Karpas-422 (cell line): Measurements from ENCODE around the gene RNF41. TPM values are rescaled to one million over a fixed set of nuclear protein-coding genes. Genes with fewer than 3 reads are reported as not detected.
A peak's percentile ranks its signal among the peaks of the same experiment; 100 is the strongest.
"Not testable (repeated sequence)": the region's sequence is repeated elsewhere in the genome, so short reads cannot be mapped to it uniquely, and the experiment has no call there.

Experiments
- DNase-seq: peaks from one replicate; pipeline ENCODE4 v3.0.0-alpha.2; 2015
- H2AFZ ChIP-seq: fragments of 200-600 bp; sonication (generic); 2 replicates; pipeline ENCODE4 v1.6.1; 2014; ENCODE audit warnings: antibody characterized with exemption, low read length, mixed read lengths
- H3K27ac ChIP-seq: fragments of 200-600 bp; sonication (generic); 2 replicates; pipeline ENCODE4 v1.5.1; 2014; ENCODE audit warnings: mild to moderate bottlenecking, low read length, moderate library complexity
- H3K27me3 ChIP-seq: fragments of 200-600 bp; sonication (generic); 2 replicates; pipeline ENCODE4 v1.6.1; 2014; ENCODE audit warnings: low read length, mixed read lengths
- H3K36me3 ChIP-seq: fragments of 200-600 bp; sonication (generic); 2 replicates; pipeline ENCODE4 v1.6.1; 2014; ENCODE audit warnings: low read length, mixed read lengths; ENCODE audit not compliant: insufficient read depth
- H3K4me1 ChIP-seq: fragments of 200-600 bp; sonication (generic); 2 replicates; pipeline ENCODE4 v1.6.1; 2014; ENCODE audit warnings: mild to moderate bottlenecking, low read length, mixed read lengths
- H3K4me2 ChIP-seq: fragments of 200-600 bp; sonication (generic); 2 replicates; pipeline ENCODE4 v1.6.1; 2014; ENCODE audit warnings: low read length, low read depth, mild to moderate bottlenecking; ENCODE audit not compliant: poor library complexity, severe bottlenecking
- H3K4me3 ChIP-seq: fragments of 200-600 bp; sonication (generic); 2 replicates; pipeline ENCODE4 v1.5.1; 2014; ENCODE audit warnings: mild to moderate bottlenecking, antibody characterized with exemption, low read length, mixed read lengths
- H3K79me2 ChIP-seq: fragments of 200-600 bp; sonication (generic); 2 replicates; pipeline ENCODE4 v1.6.1; 2014; ENCODE audit warnings: mild to moderate bottlenecking, low read length, mixed read lengths
- H3K9ac ChIP-seq: fragments of 200-600 bp; sonication (generic); 2 replicates; pipeline ENCODE4 v1.6.0; 2014; ENCODE audit warnings: low read length
- H3K9me2 ChIP-seq: fragments of 200-600 bp; sonication (generic), shearing (Covaris generic); replicated peaks from 2 replicates; pipeline ENCODE4 v1.6.0; 2014; ENCODE audit warnings: mild to moderate bottlenecking, low read length, moderate library complexity; ENCODE audit not compliant: insufficient read depth
- H3K9me3 ChIP-seq: fragments of 300-700, 200-600 bp; sonication (generic); 2 replicates; pipeline ENCODE4 v1.6.1; 2014; ENCODE audit warnings: low read length, mixed read lengths
- H4K20me1 ChIP-seq: fragments of 200-600 bp; sonication (generic); 2 replicates; pipeline ENCODE4 v1.6.1; 2014; ENCODE audit warnings: mild to moderate bottlenecking, antibody characterized with exemption, low read length, low read depth; ENCODE audit not compliant: insufficient read depth
- total RNA-seq: library from RNA; depleted of rRNA; stranded (reverse); fragments of >200 nt; shearing (Covaris generic); gene quantifications from 2 replicates; pipeline ENCODE4 v1.2.3, GENCODE V29; 2014; ENCODE audit warnings: low replicate concordance

The RNF41 gene
- total RNA-seq, 1 experiment from 2014 or later, result 52.0 TPM

GRCh38 chr12:56198836-56199235 lies 22.9 kb downstream of the RNF41 start:
- H3K27me3 ChIP-seq, result no peaks in the 10 kb centered on the region

DNA sequence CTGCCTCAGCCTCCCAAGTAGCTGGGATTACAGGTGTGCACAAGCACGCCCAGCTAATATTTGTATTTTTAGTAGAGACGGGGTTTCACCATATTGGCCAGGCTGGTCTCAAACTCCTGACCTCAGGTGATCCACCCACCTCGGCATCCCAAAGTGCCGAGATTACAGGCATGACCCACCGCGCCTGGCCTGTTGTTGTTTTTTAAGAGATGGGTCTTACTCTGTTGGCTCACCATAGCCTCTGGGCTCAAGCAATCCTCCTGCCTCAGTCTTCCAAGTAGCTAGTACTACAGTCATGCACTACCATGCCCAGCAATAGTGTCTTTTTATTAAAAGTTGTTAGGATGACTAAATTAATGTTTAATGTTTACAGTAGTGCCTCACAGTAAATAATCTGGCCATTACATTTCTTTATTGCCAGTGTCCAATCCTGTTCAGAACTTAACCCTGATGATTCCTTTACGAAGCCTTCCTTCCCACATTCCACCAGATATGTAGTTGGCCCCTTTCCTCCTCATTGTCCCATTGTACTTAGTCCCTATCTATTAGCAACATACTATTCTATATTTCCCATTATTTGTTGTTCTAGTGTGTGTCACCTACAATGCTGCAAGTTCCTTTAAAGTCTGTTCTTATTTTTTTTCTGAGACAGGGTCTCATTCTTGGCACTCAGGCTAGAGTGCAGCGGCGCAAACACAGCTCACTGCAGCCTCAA lies 23.6 kb downstream of the RNF41 start:
- H3K4me3 ChIP-seq, result no peak overlapping the region
- no peaks in the 10 kb centered on the region for H3K9me2 ChIP-seq
- no peak for DNase-seq
- no peak overlapping the region for H3K9ac ChIP-seq
- no peaks in the 10 kb centered on the region for H3K36me3 ChIP-seq
- no peak overlapping the region for H3K4me2 ChIP-seq
- H2AFZ ChIP-seq, result no peak overlapping the region
- H3K27me3 ChIP-seq, result no peaks in the 10 kb centered on the region
- no peaks in the 10 kb centered on the region for H4K20me1 ChIP-seq
- peaks cover 9% of the 10 kb centered on the region for H3K4me1 ChIP-seq
- H3K9me3 ChIP-seq, result no peaks in the 10 kb centered on the region
- H3K79me2 ChIP-seq, result no peaks in the 10 kb centered on the region
- no peak overlapping the region for H3K27ac ChIP-seq

More at GRCh38 chr12:56198836-56199235, 22.9 kb downstream of the RNF41 start:
- Histone ChIP-seq H3K4me3 (no peak overlapping the region), H3K79me2 (no peaks in the 10 kb centered on the region), H3K36me3 (no peaks in the 10 kb centered on the region), H3K9ac (no peak overlapping the region), H3K27ac (no peak overlapping the region), H3K9me3 (no peaks in the 10 kb centered on the region), H3K4me2 (no peak overlapping the region), H4K20me1 (no peaks in the 10 kb centered on the region), H3K4me1 (peaks cover 5% of the 10 kb centered on the region), H3K9me2 (no peaks in the 10 kb centered on the region), H2AFZ (no peak overlapping the region)
- DNase-seq, result no peak

GRCh38 chr12:56196818-56197550 lies 24.7 kb downstream of the RNF41 start:
- not testable (repeated sequence) for H3K4me3 ChIP-seq, DNase-seq, H3K9ac ChIP-seq, H2AFZ ChIP-seq, H3K36me3 ChIP-seq, H3K4me2 ChIP-seq, H4K20me1 ChIP-seq, H3K27me3 ChIP-seq, H3K27ac ChIP-seq, H3K79me2 ChIP-seq, H3K9me3 ChIP-seq, H3K9me2 ChIP-seq
- peaks cover 16% of the 10 kb centered on the region for H3K4me1 ChIP-seq

- H3K4me2 ChIP-seq, result peak overlapping the region; percentile 10
Measured at GRCh38 chr12:56193025-56193578, 28.6 kb downstream of the RNF41 start.

DNA sequence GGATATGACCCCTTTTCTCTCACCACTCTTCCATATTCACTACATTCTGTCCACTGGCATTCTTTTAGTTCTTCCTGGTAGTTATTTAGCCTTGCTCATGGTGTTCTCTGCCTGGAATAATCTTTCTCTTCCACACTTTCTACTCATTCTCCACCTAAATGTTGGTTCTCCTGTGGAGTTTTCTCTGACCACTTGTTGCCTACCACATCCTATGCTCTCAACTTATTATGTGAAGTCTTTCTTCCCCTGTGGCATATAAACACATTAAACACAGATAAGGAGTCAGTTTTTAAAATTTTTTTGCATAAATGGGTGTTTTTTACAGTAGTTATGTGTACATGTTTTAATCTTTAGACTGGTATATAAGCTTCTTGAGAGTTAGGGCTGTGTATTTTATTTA lies 29.1 kb downstream of the RNF41 start:
- H4K20me1 ChIP-seq, result no peaks in the 10 kb centered on the region
- no peaks in the 10 kb centered on the region for H3K9me3 ChIP-seq
- no peaks in the 10 kb centered on the region for H3K9me2 ChIP-seq
- H3K4me3 ChIP-seq, result no peak overlapping the region
- peaks cover 23% of the 10 kb centered on the region for H3K79me2 ChIP-seq
- peak overlapping the region; percentile 10 for H3K4me2 ChIP-seq
- H3K4me1 ChIP-seq, result peaks cover 37% of the 10 kb centered on the region
- 0 out of 2 replicates have a peak overlapping the region, but pooled peaks have one; percentile 15 for H3K9ac ChIP-seq
- DNase-seq, result no peak
- peak overlapping the region; percentile 52 for H3K27ac ChIP-seq
- no peaks in the 10 kb centered on the region for H3K27me3 ChIP-seq
- H3K36me3 ChIP-seq, result no peaks in the 10 kb centered on the region; the same call in 1 of the 2 replicates
- peak overlapping the region; percentile 82 for H2AFZ ChIP-seq

More at GRCh38 chr12:56193025-56193578, 28.6 kb downstream of the RNF41 start:
- H4K20me1 ChIP-seq, result no peaks in the 10 kb centered on the region
- no peaks in the 10 kb centered on the region for H3K9me3 ChIP-seq
- peak; percentile 96 for DNase-seq
- no peak overlapping the region for H3K9ac ChIP-seq
- peak overlapping the region; percentile 82 for H2AFZ ChIP-seq
- H3K79me2 ChIP-seq, result peaks cover 18% of the 10 kb centered on the region
- no peak overlapping the region for H3K4me3 ChIP-seq
- H3K9me2 ChIP-seq, result no peaks in the 10 kb centered on the region
- H3K27me3 ChIP-seq, result no peaks in the 10 kb centered on the region
- H3K4me1 ChIP-seq, result peaks cover 32% of the 10 kb centered on the region
- peak overlapping the region; percentile 52; the same call in 1 of the 2 replicates for H3K27ac ChIP-seq
- no peaks in the 10 kb centered on the region for H3K36me3 ChIP-seq

- Histone ChIP-seq H3K9ac (peak overlapping the region; percentile 80), H3K79me2 (peaks cover 40% of the 10 kb centered on the region), H3K9me3 (no peaks in the 10 kb centered on the region), H3K4me1 (peaks cover 43% of the 10 kb centered on the region), H3K36me3 (peaks cover 15% of the 10 kb centered on the region), H3K4me2 (peak overlapping the region; percentile 90), H3K4me3 (peak overlapping the region; percentile 75), H2AFZ (peak overlapping the region; percentile 89; the same call in 1 of the 2 replicates), H4K20me1 (no peaks in the 10 kb centered on the region), H3K9me2 (no peaks in the 10 kb centered on the region), H3K27ac (peak overlapping the region; percentile 66), H3K27me3 (no peaks in the 10 kb centered on the region)
- DNase-seq, result no peak
Measured at GRCh38 chr12:56190695-56191155, 31.0 kb downstream of the RNF41 start.

GRCh38 chr12:56189918-56190694 lies 31.6 kb downstream of the RNF41 start:
- Histone ChIP-seq H3K27ac (peak overlapping the region; percentile 66), H3K4me1 (peaks cover 43% of the 10 kb centered on the region), H3K27me3 (no peaks in the 10 kb centered on the region), H3K36me3 (peaks cover 18% of the 10 kb centered on the region), H4K20me1 (no peaks in the 10 kb centered on the region), H2AFZ (peak overlapping the region; percentile 89; the same call in 1 of the 2 replicates), H3K4me2 (peak overlapping the region; percentile 90), H3K9me3 (no peaks in the 10 kb centered on the region), H3K9ac (peak overlapping the region; percentile 80), H3K4me3 (peak overlapping the region; percentile 75), H3K79me2 (peaks cover 42% of the 10 kb centered on the region), H3K9me2 (no peaks in the 10 kb centered on the region)
- peak; percentile 96 for DNase-seq
